HEK293 (cell line): ENCODE measurements around the gene RILP.

Experiments
- AEBP2 ChIP-seq: fragments of 450-650 bp; formaldehyde crosslinking; IDR thresholded peaks from 2 replicates; pipeline ENCODE4 v1.5.1; 2016; ENCODE audit warnings: missing biosample characterization, missing genetic modification characterization, borderline replicate concordance
- BCL11B ChIP-seq: fragments of 450-650 bp; formaldehyde crosslinking; IDR thresholded peaks from 2 replicates; pipeline ENCODE4 v1.5.1; 2016; ENCODE audit warnings: low read depth, missing biosample characterization, missing genetic modification characterization
- IKZF3 ChIP-seq: fragments of 450-650 bp; IDR thresholded peaks from 2 replicates; pipeline ENCODE4 v1.5.0; 2018; ENCODE audit warnings: missing biosample characterization, mild to moderate bottlenecking, missing genetic modification characterization, moderate library complexity
- MEIS1 ChIP-seq: sonication (generic); formaldehyde crosslinking; IDR thresholded peaks from 2 replicates; pipeline ENCODE4 v1.8.1; 2022; ENCODE audit warnings: missing genetic modification reagents, mild to moderate bottlenecking, borderline replicate concordance
- PRDM6 ChIP-seq: fragments of 450-650 bp; formaldehyde crosslinking; IDR thresholded peaks from 2 replicates; pipeline ENCODE4 v1.5.1; 2017; ENCODE audit warnings: missing biosample characterization, missing genetic modification characterization
- SP2 ChIP-seq: fragments of 450-650 bp; formaldehyde crosslinking; IDR thresholded peaks from 2 replicates; pipeline ENCODE4 v1.5.1; 2016; ENCODE audit warnings: missing biosample characterization, missing genetic modification characterization
- YY2 ChIP-seq: fragments of 450-650 bp; formaldehyde crosslinking; IDR thresholded peaks from 2 replicates; pipeline ENCODE4 v1.5.1; 2016; ENCODE audit warnings: missing biosample characterization, missing genetic modification characterization
- ZBTB48 ChIP-seq: fragments of 450-650 bp; formaldehyde crosslinking; IDR thresholded peaks from 2 replicates; pipeline ENCODE4 v1.5.1; 2016; ENCODE audit warnings: missing biosample characterization, missing genetic modification characterization
- ZNF132 ChIP-seq: fragments of 450-650 bp; formaldehyde crosslinking; IDR thresholded peaks from 2 replicates; pipeline ENCODE4 v1.5.1; 2017; ENCODE audit warnings: missing biosample characterization, missing genetic modification characterization, borderline replicate concordance
- ZNF2 ChIP-seq: fragments of 450-650 bp; formaldehyde crosslinking; IDR thresholded peaks from 2 replicates; pipeline ENCODE4 v1.5.1; 2016; ENCODE audit warnings: missing biosample characterization, missing genetic modification characterization
- ZNF211 ChIP-seq: fragments of 450-650 bp; formaldehyde crosslinking; IDR thresholded peaks from 2 replicates; pipeline ENCODE4 v1.5.1; 2016; ENCODE audit warnings: low read depth, missing biosample characterization, missing genetic modification characterization
- ZNF221 ChIP-seq: fragments of 450-650 bp; formaldehyde crosslinking; IDR thresholded peaks from 2 replicates; pipeline ENCODE4 v1.5.1; 2017; ENCODE audit warnings: missing biosample characterization, missing genetic modification characterization, borderline replicate concordance
- ZNF26 ChIP-seq: fragments of 450-650 bp; formaldehyde crosslinking; IDR thresholded peaks from 2 replicates; pipeline ENCODE4 v1.5.1; 2016; ENCODE audit warnings: missing biosample characterization, missing genetic modification characterization
- ZNF302 ChIP-seq: fragments of 450-650 bp; formaldehyde crosslinking; IDR thresholded peaks from 2 replicates; pipeline ENCODE4 v1.5.1; 2016; ENCODE audit warnings: missing biosample characterization, missing genetic modification characterization, low read depth
- ZNF423 ChIP-seq: fragments of 450-650 bp; formaldehyde crosslinking; IDR thresholded peaks from 2 replicates; pipeline ENCODE4 v1.5.1; 2016; ENCODE audit warnings: missing biosample characterization, missing genetic modification characterization
- ZNF48 ChIP-seq: fragments of 450-650 bp; formaldehyde crosslinking; IDR thresholded peaks from 2 replicates; pipeline ENCODE4 v1.5.1; 2016; ENCODE audit warnings: missing biosample characterization, missing genetic modification characterization
- ZNF501 ChIP-seq: fragments of 450-650 bp; formaldehyde crosslinking; IDR thresholded peaks from 2 replicates; pipeline ENCODE4 v1.5.1; 2016; ENCODE audit warnings: missing biosample characterization, missing genetic modification characterization
- ZNF610 ChIP-seq: fragments of 450-650 bp; formaldehyde crosslinking; IDR thresholded peaks from 2 replicates; pipeline ENCODE4 v1.5.1; 2016; ENCODE audit warnings: missing biosample characterization, missing genetic modification characterization, borderline replicate concordance
- ZNF623 ChIP-seq: fragments of 450-650 bp; formaldehyde crosslinking; IDR thresholded peaks from 2 replicates; pipeline ENCODE4 v1.5.1; 2016; ENCODE audit warnings: missing biosample characterization, missing genetic modification characterization
- ZNF664 ChIP-seq: fragments of 450-650 bp; formaldehyde crosslinking; IDR thresholded peaks from 2 replicates; pipeline ENCODE4 v1.5.1; 2016; ENCODE audit warnings: missing biosample characterization, missing genetic modification characterization
- ZNF677 ChIP-seq: fragments of 450-650 bp; IDR thresholded peaks from 2 replicates; pipeline ENCODE4 v1.5.0; 2018; ENCODE audit warnings: missing biosample characterization, mild to moderate bottlenecking, missing genetic modification characterization, moderate library complexity
- ZNF776 ChIP-seq: fragments of 450-650 bp; formaldehyde crosslinking; IDR thresholded peaks from 2 replicates; pipeline ENCODE4 v1.5.0; 2017; ENCODE audit warnings: missing biosample characterization, missing genetic modification characterization, borderline replicate concordance
- ZNF837 ChIP-seq: fragments of 450-650 bp; formaldehyde crosslinking; IDR thresholded peaks from 2 replicates; pipeline ENCODE4 v1.5.1; 2016; ENCODE audit warnings: missing biosample characterization, missing genetic modification characterization
- TF ChIP-seq, protein P1 (sequence below): fragments of 450-650 bp; formaldehyde crosslinking; IDR thresholded peaks from 2 replicates; pipeline ENCODE4 v1.5.1; 2016; ENCODE audit warnings: missing biosample characterization, missing genetic modification characterization
- TF ChIP-seq, protein P2 (sequence below): fragments of 450-650 bp; formaldehyde crosslinking; IDR thresholded peaks from 2 replicates; pipeline ENCODE4 v1.5.0; 2017; ENCODE audit warnings: missing biosample characterization, missing genetic modification characterization, borderline replicate concordance
- TF ChIP-seq, protein P3 (sequence below): sonication (generic); formaldehyde crosslinking; IDR thresholded peaks from 2 replicates; pipeline ENCODE4 v1.8.1; 2022; ENCODE audit warnings: mild to moderate bottlenecking, moderate library complexity, missing genetic modification reagents
- TF ChIP-seq, protein P4 (sequence below): fragments of 450-650 bp; formaldehyde crosslinking; IDR thresholded peaks from 2 replicates; pipeline ENCODE4 v1.5.1; 2016; ENCODE audit warnings: missing biosample characterization, missing genetic modification characterization

The RILP gene

GRCh38 chr17:1628856-1629503 lies 20.7 kb downstream of the RILP start (continued):
- TF ChIP-seq PRDM6 (tag by site-specific recombination) (no peak), ZNF677 (tag by site-specific recombination) (0 out of 2 replicates have a peak, but pooled peaks have one; percentile 33), ZNF610 (no peak), ZNF837 (no peak), SP2 (tag by site-specific recombination) (peak; percentile 88), ZNF776 (no peak), AEBP2 (tag by site-specific recombination) (no peak), ZNF26 (tag by site-specific recombination) (no peak), ZNF623 (no peak), ZNF2 (tag by site-specific recombination) (no peak), ZNF132 (no peak), ZNF48 (tag by site-specific recombination) (no peak), ZBTB48 (tag by site-specific recombination) (peak; percentile 49; the same call in 1 of the 2 replicates), YY2 (tag by site-specific recombination) (no peak), ZNF211 (tag by site-specific recombination) (no peak), ZNF501 (tag by site-specific recombination) (no peak), IKZF3 (no peak; the same call in 1 of the 2 replicates), ZNF302 (tag by site-specific recombination) (no peak), ZNF221 (tag by site-specific recombination) (no peak), ZNF664 (no peak), ZNF423 (tag by site-specific recombination) (no peak), BCL11B (no peak), MEIS1 (CRISPR knock-in tag) (no peak)
- TF ChIP-seq, protein P1, sequence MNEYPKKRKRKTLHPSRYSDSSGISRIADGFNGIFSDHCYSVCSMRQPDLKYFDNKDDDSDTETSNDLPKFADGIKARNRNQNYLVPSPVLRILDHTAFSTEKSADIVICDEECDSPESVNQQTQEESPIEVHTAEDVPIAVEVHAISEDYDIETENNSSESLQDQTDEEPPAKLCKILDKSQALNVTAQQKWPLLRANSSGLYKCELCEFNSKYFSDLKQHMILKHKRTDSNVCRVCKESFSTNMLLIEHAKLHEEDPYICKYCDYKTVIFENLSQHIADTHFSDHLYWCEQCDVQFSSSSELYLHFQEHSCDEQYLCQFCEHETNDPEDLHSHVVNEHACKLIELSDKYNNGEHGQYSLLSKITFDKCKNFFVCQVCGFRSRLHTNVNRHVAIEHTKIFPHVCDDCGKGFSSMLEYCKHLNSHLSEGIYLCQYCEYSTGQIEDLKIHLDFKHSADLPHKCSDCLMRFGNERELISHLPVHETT (tag by site-specific recombination): no peak
- TF ChIP-seq, protein P2, sequence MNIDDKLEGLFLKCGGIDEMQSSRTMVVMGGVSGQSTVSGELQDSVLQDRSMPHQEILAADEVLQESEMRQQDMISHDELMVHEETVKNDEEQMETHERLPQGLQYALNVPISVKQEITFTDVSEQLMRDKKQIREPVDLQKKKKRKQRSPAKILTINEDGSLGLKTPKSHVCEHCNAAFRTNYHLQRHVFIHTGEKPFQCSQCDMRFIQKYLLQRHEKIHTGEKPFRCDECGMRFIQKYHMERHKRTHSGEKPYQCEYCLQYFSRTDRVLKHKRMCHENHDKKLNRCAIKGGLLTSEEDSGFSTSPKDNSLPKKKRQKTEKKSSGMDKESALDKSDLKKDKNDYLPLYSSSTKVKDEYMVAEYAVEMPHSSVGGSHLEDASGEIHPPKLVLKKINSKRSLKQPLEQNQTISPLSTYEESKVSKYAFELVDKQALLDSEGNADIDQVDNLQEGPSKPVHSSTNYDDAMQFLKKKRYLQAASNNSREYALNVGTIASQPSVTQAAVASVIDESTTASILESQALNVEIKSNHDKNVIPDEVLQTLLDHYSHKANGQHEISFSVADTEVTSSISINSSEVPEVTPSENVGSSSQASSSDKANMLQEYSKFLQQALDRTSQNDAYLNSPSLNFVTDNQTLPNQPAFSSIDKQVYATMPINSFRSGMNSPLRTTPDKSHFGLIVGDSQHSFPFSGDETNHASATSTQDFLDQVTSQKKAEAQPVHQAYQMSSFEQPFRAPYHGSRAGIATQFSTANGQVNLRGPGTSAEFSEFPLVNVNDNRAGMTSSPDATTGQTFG (tag by site-specific recombination): no peak
- TF ChIP-seq, protein P3, sequence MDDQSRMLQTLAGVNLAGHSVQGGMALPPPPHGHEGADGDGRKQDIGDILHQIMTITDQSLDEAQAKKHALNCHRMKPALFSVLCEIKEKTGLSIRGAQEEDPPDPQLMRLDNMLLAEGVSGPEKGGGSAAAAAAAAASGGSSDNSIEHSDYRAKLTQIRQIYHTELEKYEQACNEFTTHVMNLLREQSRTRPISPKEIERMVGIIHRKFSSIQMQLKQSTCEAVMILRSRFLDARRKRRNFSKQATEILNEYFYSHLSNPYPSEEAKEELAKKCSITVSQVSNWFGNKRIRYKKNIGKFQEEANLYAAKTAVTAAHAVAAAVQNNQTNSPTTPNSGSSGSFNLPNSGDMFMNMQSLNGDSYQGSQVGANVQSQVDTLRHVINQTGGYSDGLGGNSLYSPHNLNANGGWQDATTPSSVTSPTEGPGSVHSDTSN (CRISPR knock-in tag): no peak
- TF ChIP-seq, protein P4, sequence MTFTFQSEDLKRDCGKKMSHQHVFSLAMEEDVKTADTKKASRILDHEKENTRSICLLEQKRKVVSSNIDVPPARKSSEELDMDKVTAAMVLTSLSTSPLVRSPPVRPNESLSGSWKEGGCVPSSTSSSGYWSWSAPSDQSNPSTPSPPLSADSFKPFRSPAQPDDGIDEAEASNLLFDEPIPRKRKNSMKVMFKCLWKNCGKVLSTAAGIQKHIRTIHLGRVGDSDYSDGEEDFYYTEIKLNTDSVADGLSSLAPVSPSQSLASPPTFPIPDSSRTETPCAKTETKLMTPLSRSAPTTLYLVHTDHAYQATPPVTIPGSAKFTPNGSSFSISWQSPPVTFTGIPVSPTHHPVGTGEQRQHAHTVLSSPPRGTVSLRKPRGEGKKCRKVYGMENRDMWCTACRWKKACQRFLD (tag by site-specific recombination): no peak
